Activated CD8-positive, alpha-beta memory T cell treated with anti-CD3 and anti-CD28 coated beads for 1 hour (primary cell): ENCODE data around the gene AREL1.

ENCODE experiments used
- DNase-seq, 2 donors: peaks; one replicate each; pipeline ENCODE4 v3.0.0-alpha.2; 2020; ENCODE audit warnings: low read depth in 1 of 2; ENCODE audit errors: extremely low read depth in 1 of 2

Gene AREL1

GRCh38 chr14:74614508-74615495, 98.1 kb downstream of the AREL1 start:
- no peak for DNase-seq

- no peak for DNase-seq
Measured at GRCh38 chr14:74613211-74613914, 99.5 kb downstream of the AREL1 start.

GRCh38 chr14:74612350-74613021, 100.4 kb downstream of the AREL1 start:
- peak; percentile 42 to 76 for DNase-seq

- DNase-seq = no peak
Measured at GRCh38 chr14:74611650-74612349, 101.1 kb downstream of the AREL1 start, which contains the start of gene LTBP2. TSS of gene LTBP2 (minus strand) at chr14:74612237. CDS start at chr14:74611944, 293 bp downstream.
